HCT116 (cell line): Measurements from ENCODE around the gene C2CD3. TPM values are rescaled to one million over a fixed set of nuclear protein-coding genes. Genes with fewer than 3 reads are reported as not detected.

Experiments
- ATAC-seq: fragments of 200-7000 bp; cut with Tn5 transposase; 2 replicates; pipeline ENCODE4 v1.9.1; 2020; ENCODE audit warnings: mild to moderate bottlenecking, moderate library complexity
- BruUV-seq: library from RNA; stranded (reverse); fragments of 400-500 nt; replicated peaks from 2 replicates; lab custom pipeline; 2021; lab: Mats Ljungman, UMichigan
- CTCF ChIA-PET: fragments of 300-600 bp; sonication (Branson Sonifier 250); formaldehyde crosslinking; loops from one replicate; lab custom pipeline; 2021; ENCODE audit warnings: antibody characterized with exemption; lab: Charles Lee
- POLR2A ChIA-PET: fragments of 300-600, 350-600 bp; sonication (Branson Sonifier 250); formaldehyde crosslinking; loops from one replicate; lab custom pipeline; 2021; ENCODE audit warnings: antibody characterized with exemption; lab: Charles Lee
- RAD21 ChIA-PET, 2 experiments: fragments of 300-600 bp; sonication (Branson Sonifier 250); formaldehyde crosslinking; loops; one replicate each; lab custom pipeline; 2023; ENCODE audit warnings: low total read pairs in 2 of 2; ENCODE audit not compliant: uncharacterized antibody in 2 of 2, unreplicated experiment in 2 of 2, low non-redundant PET in 1 of 2; lab: Charles Lee
- DNase-seq: peaks from one replicate; pipeline ENCODE4 v3.0.0-alpha.2; 2010; ENCODE audit warnings: low read depth, low spot score
- H2AFZ ChIP-seq: fragments of 200-600 bp; shearing (Covaris generic), sonication (generic); 2 replicates; pipeline ENCODE4 v1.6.1; 2017; ENCODE audit warnings: low read depth, mixed run types, mixed read lengths, antibody characterized with exemption, low read length; ENCODE audit not compliant: poor library complexity, severe bottlenecking
- H3K27ac ChIP-seq: 2 replicates; pipeline ENCODE4 v1.5.1; 2012; ENCODE audit warnings: low read depth, low read length
- H3K27me3 ChIP-seq: fragments of 200-600 bp; sonication (generic); 2 replicates; pipeline ENCODE4 v1.6.1; 2016; ENCODE audit warnings: mixed run types, low read length, mixed read lengths; ENCODE audit not compliant: insufficient read depth
- H3K36me3 ChIP-seq, 2 experiments: fragments of 200-500 bp in 1 of 2; fragments of 200-600 bp in 1 of 2; sonication (Bioruptor generic) in 1 of 2; sonication (generic) in 1 of 2; 2 replicates each; pipeline versions ENCODE4 v1.5.1 to v1.6.1; 2014 to 2016; ENCODE audit warnings: low read length in 2 of 2, inconsistent platforms in 1 of 2, mixed read lengths in 1 of 2, mixed run types in 1 of 2; ENCODE audit not compliant: insufficient read depth in 2 of 2, control insufficient read depth in 1 of 2
- H3K4me1 ChIP-seq, 2 experiments: fragments of 200-600 bp in 1 of 2; sonication (generic) in 1 of 2; 2 replicates each; pipeline versions ENCODE4 v1.5.1 to v1.6.1; 2012 to 2017; ENCODE audit warnings: low read length in 2 of 2, inconsistent platforms in 1 of 2, mild to moderate bottlenecking in 1 of 2, mixed read lengths in 1 of 2, mixed run types in 1 of 2, moderate library complexity in 1 of 2; ENCODE audit not compliant: insufficient read depth in 2 of 2, control insufficient read depth in 1 of 2
- H3K4me2 ChIP-seq: fragments of 200-600 bp; sonication (generic); 2 replicates; pipeline ENCODE4 v1.6.1; 2017; ENCODE audit warnings: mixed run types, low read length, mixed read lengths
- H3K4me3 ChIP-seq, 2 experiments: fragments of 200-600 bp in 1 of 2; sonication (generic) in 1 of 2; replicated peaks in 1 of 2; 2 replicates each; pipeline ENCODE4 v1.5.1; 2011 to 2016; ENCODE audit warnings: low read length in 2 of 2, control low read depth in 1 of 2, low read depth in 1 of 2, mild to moderate bottlenecking in 1 of 2, mixed read lengths in 1 of 2, mixed run types in 1 of 2
- H3K79me2 ChIP-seq: fragments of 200-600 bp; sonication (generic); 2 replicates; pipeline ENCODE4 v1.6.1; 2017; ENCODE audit warnings: mild to moderate bottlenecking, mixed run types, low read length, moderate library complexity, mixed read lengths; ENCODE audit not compliant: insufficient read depth
- H3K9ac ChIP-seq: fragments of 200-600 bp; sonication (generic); 2 replicates; pipeline ENCODE4 v1.6.1; 2016; ENCODE audit warnings: low read length, mixed read lengths
- H3K9me2 ChIP-seq: fragments of 200-600 bp; sonication (generic), shearing (Covaris generic); 2 replicates; pipeline ENCODE4 v1.6.1; 2017; ENCODE audit warnings: mixed run types, mild to moderate bottlenecking, moderate library complexity; ENCODE audit not compliant: insufficient read depth
- H3K9me3 ChIP-seq, 2 experiments: fragments of 200-500 bp in 1 of 2; fragments of 200-600 bp in 1 of 2; sonication (Bioruptor generic) in 1 of 2; sonication (generic) in 1 of 2; 2 replicates each; pipeline ENCODE4 v1.6.1; 2014 to 2017; ENCODE audit warnings: low read length in 2 of 2, mixed read lengths in 2 of 2, inconsistent platforms in 1 of 2, low read depth in 1 of 2, mild to moderate bottlenecking in 1 of 2, mixed run types in 1 of 2, moderate library complexity in 1 of 2; ENCODE audit not compliant: control insufficient read depth in 1 of 2, insufficient read depth in 1 of 2
- H4K20me1 ChIP-seq: fragments of 200-600 bp; sonication (generic), shearing (Covaris generic); 2 replicates; pipeline ENCODE4 v1.6.1; 2017; ENCODE audit warnings: mixed run types, mild to moderate bottlenecking, moderate library complexity; ENCODE audit not compliant: insufficient read depth
- CEBPB ChIP-seq: IDR thresholded peaks from 2 replicates; pipeline ENCODE4 v1.6.1; 2012; ENCODE audit warnings: low read depth
- EGR1 ChIP-seq: IDR thresholded peaks from 2 replicates; pipeline ENCODE4 v1.6.1; 2012; ENCODE audit warnings: low read depth
- ELF1 ChIP-seq: IDR thresholded peaks from 2 replicates; pipeline ENCODE4 v1.6.1; 2012; ENCODE audit warnings: low read depth, borderline replicate concordance
- EZH2 ChIP-seq: fragments of 200-600 bp; sonication (generic); IDR thresholded peaks from 2 replicates; pipeline ENCODE4 v1.6.1; 2017; ENCODE audit warnings: antibody characterized with exemption, mixed run types
- JUND ChIP-seq: IDR thresholded peaks from 2 replicates; pipeline ENCODE4 v1.6.1; 2012
- POLR2A ChIP-seq: IDR thresholded peaks from 2 replicates; pipeline ENCODE4 v1.7.0; 2011; ENCODE audit warnings: borderline replicate concordance; ENCODE audit not compliant: insufficient read depth, insufficient read length; ENCODE audit errors: extremely low read depth
- POLR2AphosphoS5 ChIP-seq: IDR thresholded peaks from 2 replicates; pipeline ENCODE4 v1.6.1; 2011; ENCODE audit warnings: mild to moderate bottlenecking, low read depth, low read length, moderate library complexity
- RAD21 ChIP-seq: IDR thresholded peaks from 2 replicates; pipeline ENCODE4 v1.6.1; 2012; ENCODE audit warnings: low read depth, mild to moderate bottlenecking
- SP1 ChIP-seq: IDR thresholded peaks from 2 replicates; pipeline ENCODE4 v1.6.1; 2012; ENCODE audit warnings: low read depth
- SRF ChIP-seq: IDR thresholded peaks from 2 replicates; pipeline ENCODE4 v1.6.1; 2012; ENCODE audit warnings: low read depth
- ZFX ChIP-seq: fragments of 450-650 bp; IDR thresholded peaks from 2 replicates; pipeline ENCODE4 v1.6.1; 2017
- ZNF274 ChIP-seq: fragments of 200-500 bp; sonication (Bioruptor generic); IDR thresholded peaks from 2 replicates; pipeline ENCODE4 v1.6.1; 2014; ENCODE audit warnings: mild to moderate bottlenecking, low read depth, low read length, inconsistent platforms
- intact Hi-C: fragments of 100-400 bp; cut with micrococcal nuclease; formaldehyde crosslinking; loops from 2 replicates; pipeline ENCODE4 v1.10.0; 2022
- total RNA-seq: library from RNA; stranded (reverse); gene quantifications from one replicate; pipeline ENCODE4 v1.2.1, GENCODE V29; 2021; ENCODE audit not compliant: unreplicated experiment
- TF ChIP-seq, protein P1 (sequence below): IDR thresholded peaks from 2 replicates; pipeline ENCODE4 v1.6.1; 2012
- TF ChIP-seq, protein P2 (sequence below): IDR thresholded peaks from 2 replicates; pipeline ENCODE4 v1.6.1; 2012
- TF ChIP-seq, protein P3 (sequence below): IDR thresholded peaks from 2 replicates; pipeline ENCODE4 v1.6.1; 2011; ENCODE audit warnings: mild to moderate bottlenecking, low read length, moderate library complexity; ENCODE audit not compliant: insufficient replicate concordance; ENCODE audit errors: extremely low read depth

C2CD3 gene
- total RNA-seq, 1 experiment from 2014 or later, result 30.6 TPM

DNA sequence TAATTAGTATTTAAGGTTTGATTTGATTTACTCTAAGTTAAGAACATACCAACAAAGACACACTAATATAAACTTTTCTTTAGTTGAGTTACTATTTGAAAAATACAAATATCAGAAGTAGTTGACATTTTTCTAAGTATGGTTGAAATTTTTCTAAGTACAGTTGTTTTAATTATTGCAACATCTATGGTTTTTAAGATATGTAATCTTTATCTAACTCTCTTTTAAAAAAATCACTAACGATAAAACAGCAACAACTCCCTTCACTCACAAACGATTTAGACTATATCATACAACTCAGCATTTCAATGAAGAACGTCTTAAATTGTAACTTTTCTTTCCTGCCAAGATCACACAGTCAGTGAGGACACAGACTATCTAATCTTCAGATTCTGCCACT, 2.0 kb downstream of the C2CD3 start:
- Histone ChIP-seq H3K9ac (no peak overlapping the region), H3K9me3 (no peaks in the 10 kb centered on the region), H3K27me3 (no peaks in the 10 kb centered on the region), H3K36me3 (peaks cover 21 to 25% of the 10 kb centered on the region in 2 experiments), H3K4me1 (peaks cover 12 to 18% of the 10 kb centered on the region in 2 experiments; a peak in 2 of 4 replicates), H2AFZ (no peak overlapping the region), H3K4me3 (no peak overlapping the region), H3K27ac (no peak overlapping the region), H3K4me2 (peak overlapping the region; percentile 90; the same call in 1 of the 2 replicates), H3K9me2 (no peaks in the 10 kb centered on the region), H3K79me2 (peaks cover 52% of the 10 kb centered on the region), H4K20me1 (no peaks in the 10 kb centered on the region)
- BruUV-seq, result no TSS peak
- intact Hi-C loops, result no loop called here
- ATAC-seq, result no peak
- ChIA-PET RAD21 (no interaction called here), CTCF (no interaction called here), POLR2A (no interaction called here)
- no peak for DNase-seq
- no peak for TF ChIP-seq ZNF274
- TF ChIP-seq RAD21, result no peak
- TF ChIP-seq EGR1, result no peak
- TF ChIP-seq ZFX, result no peak

DNA sequence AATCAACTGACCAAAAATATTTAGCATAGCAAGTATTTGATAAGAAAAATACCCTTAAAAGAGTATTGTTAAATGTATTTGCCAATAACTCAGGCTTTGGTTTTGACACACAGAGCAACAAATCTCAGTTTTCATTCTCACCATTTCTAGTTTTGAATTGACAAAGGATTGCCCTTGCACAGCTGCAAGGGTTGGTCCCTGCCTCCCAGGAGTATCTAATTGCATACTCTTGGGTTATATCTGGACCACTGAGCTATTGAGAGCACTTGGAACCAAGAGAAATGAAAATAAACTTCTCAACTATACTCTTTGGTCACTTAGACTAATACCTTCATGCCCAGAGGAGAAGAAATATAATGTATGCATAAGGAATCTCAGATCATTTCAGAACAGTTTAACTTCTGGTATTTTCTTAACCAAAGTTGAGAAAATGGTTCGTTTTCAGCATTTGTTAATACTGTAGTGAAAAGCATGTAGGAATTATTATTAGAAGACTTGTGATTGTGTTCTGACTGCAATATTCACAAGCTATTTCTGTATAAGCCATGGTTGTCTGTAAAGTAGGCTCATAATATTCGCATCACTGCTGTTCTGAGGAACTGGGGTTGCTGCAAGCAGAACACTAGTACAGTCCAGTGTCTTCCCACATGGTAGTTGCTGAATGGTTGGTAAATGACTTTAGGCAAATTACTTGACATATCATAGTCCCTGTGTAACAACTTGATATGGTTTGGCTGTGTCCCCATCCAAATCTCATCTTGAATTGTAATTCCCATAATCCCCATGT, 7.9 kb downstream of the C2CD3 start:
- no peak overlapping the region for H2AFZ ChIP-seq
- peaks cover 19 to 24% of the 10 kb centered on the region in 2 experiments for H3K36me3 ChIP-seq
- H3K9ac ChIP-seq, result no peak overlapping the region
- no TSS peak for BruUV-seq
- H3K27me3 ChIP-seq, result no peaks in the 10 kb centered on the region
- POLR2A ChIA-PET, result interaction anchor here (2.3 kb wide), 1 partner anchor 8 kb away, joined by 6 read pairs; the partner anchor contains the start of genes C2CD3 and PPME1
- TF ChIP-seq JUND (no peak), POLR2A (no peak), RAD21 (no peak), POLR2AphosphoS5 (no peak), CEBPB (no peak), SRF (no peak), ELF1 (no peak), EGR1 (no peak), SP1 (no peak), EZH2 (no peak)
- TF ChIP-seq, protein P1, sequence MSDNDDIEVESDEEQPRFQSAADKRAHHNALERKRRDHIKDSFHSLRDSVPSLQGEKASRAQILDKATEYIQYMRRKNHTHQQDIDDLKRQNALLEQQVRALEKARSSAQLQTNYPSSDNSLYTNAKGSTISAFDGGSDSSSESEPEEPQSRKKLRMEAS, result no peak
- TF ChIP-seq, protein P2, sequence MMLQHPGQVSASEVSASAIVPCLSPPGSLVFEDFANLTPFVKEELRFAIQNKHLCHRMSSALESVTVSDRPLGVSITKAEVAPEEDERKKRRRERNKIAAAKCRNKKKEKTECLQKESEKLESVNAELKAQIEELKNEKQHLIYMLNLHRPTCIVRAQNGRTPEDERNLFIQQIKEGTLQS, result no peak
- TF ChIP-seq, protein P3, sequence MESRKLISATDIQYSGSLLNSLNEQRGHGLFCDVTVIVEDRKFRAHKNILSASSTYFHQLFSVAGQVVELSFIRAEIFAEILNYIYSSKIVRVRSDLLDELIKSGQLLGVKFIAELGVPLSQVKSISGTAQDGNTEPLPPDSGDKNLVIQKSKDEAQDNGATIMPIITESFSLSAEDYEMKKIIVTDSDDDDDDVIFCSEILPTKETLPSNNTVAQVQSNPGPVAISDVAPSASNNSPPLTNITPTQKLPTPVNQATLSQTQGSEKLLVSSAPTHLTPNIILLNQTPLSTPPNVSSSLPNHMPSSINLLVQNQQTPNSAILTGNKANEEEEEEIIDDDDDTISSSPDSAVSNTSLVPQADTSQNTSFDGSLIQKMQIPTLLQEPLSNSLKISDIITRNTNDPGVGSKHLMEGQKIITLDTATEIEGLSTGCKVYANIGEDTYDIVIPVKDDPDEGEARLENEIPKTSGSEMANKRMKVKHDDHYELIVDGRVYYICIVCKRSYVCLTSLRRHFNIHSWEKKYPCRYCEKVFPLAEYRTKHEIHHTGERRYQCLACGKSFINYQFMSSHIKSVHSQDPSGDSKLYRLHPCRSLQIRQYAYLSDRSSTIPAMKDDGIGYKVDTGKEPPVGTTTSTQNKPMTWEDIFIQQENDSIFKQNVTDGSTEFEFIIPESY, result no peak
- no peak overlapping the region for H3K4me2 ChIP-seq
- intact Hi-C loops, result no loop called here
- no peaks in the 10 kb centered on the region for H4K20me1 ChIP-seq
- ATAC-seq (no peak), DNase-seq (no peak)
- H3K9me2 ChIP-seq, result peaks cover 7% of the 10 kb centered on the region; the same call in 1 of the 2 replicates
- RAD21 ChIA-PET, result no interaction called here
- H3K4me3 ChIP-seq, result no peak overlapping the region
- no peak overlapping the region for H3K27ac ChIP-seq
- no peaks in the 10 kb centered on the region for H3K4me1 ChIP-seq
- no peaks in the 10 kb centered on the region for H3K9me3 ChIP-seq
- CTCF ChIA-PET, result no interaction called here
- H3K79me2 ChIP-seq, result peaks cover 33% of the 10 kb centered on the region
